GM19395 (cell line): ENCODE results near the gene KCNQ1.

Experiments
- ATAC-seq: cut with Tn5 transposase; IDR thresholded peaks from one replicate; pipeline ENCODE4 v1.9.1; 2021; ENCODE audit warnings: mild to moderate bottlenecking, moderate library complexity; ENCODE audit not compliant: unreplicated experiment

Gene KCNQ1

DNA sequence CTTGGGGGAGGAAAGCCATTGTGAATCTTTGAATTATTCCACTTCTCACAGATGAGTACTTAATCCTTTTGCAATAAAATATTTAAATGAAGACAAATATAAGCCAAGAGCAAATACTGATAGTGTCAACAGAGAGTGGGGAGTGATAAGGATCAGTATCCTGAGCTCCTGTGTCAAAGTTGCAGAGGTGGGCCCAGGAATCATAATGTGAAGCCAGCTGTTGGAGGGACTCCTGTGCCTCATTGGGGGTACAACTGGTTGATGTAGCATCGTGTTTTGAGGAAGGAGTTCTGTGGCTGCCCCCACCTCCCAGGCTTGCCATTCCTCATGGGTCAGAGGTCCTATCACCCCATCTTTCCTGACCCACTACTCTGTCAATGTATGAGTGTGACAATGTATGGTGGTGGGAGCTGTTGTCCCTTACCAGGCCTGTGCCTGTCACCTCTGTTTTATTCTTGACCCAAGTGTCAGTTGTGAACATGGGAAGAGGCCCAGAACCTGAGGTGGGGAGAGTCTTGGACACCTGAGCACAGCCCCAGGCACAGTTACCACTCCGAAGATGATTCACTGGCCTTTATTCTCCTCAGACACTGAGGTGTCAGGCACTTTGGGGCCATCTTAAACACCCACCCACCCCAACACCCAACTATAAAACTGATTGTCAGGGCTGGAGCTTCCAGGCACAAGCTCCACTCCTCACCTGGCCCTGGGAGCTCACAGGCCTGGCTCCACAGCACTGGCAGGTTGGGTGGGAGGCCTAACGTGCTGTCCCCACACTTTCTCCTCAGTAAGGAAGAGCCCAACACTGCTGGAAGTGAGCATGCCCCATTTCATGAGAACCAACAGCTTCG lies 216.6 kb downstream of the KCNQ1 start:
- ATAC-seq = no peak

DNA sequence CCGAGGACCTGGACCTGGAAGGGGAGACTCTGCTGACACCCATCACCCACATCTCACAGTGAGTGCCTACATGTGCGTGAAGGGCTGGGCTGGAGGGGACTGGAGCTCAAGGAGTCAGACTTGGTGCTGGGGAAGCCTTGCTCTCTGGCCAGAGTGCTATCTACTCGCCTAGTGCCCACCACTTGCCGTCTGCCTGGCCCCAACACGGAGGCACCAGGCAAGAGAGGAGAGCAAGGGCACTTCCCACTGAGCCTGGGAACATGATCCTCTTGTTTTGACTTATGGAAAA lies 217.2 kb downstream of the KCNQ1 start:
- no peak for ATAC-seq

DNA sequence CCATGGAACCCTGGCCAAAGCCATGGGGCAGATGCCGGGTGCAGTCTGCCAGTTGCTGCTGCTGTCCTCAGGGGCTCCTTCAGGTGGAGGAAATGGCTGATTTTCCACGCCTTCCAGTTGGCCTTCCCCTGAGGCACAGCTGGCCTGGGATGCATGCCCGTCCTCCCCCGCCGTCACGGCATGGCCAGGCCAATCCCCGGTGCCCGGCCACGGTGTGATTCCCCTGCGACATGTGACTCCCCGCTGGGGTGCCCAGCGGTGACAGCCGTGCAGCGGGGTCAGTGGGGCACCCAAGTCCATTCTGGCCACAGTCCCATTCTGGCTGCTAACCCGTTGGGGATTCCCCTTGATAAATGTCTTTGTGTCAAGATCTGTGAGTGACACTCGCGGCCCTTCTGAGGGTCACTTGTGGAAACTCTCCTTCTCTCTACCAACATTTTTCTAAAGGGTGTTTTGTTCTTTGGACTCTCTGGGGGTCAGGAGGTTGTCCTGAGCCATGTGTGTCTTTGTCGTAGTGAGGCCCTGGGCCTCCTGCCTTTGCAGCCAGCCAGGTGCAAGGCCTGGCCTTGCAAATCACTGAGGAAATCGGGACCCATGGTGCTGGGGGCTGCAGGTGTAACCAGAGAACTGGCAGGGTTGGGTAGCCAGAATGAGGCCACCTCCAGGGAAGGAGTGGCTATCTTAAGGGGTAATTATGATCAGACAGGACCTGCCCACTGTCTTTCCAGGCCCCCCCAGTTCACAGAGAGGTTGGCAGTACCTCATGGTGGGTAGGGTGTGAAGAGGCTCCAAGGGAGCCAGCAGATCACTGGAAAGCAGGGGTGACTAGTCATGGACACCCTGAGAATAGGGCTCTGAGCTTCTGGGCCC lies 217.9 kb downstream of the KCNQ1 start:
- ATAC-seq = no peak

DNA sequence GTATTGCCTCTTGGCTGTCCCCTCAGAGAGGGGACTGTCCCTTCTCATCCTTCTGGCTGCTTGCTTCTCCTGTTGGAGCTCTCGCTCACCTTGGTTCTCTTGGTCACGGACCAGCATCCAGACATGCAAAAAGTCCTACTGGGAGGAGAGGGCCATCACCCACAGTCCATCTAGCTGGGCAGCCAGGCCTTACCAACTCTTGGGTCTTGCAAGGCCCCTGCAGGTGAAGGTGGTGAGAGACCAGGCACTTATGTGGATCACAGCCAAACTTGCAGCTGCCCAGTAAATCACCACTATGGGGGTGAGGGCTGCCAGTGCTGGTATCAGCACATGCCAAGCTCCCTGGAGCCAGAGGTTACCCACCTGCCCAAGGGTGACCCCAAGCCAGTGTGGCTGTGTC lies 218.7 kb downstream of the KCNQ1 start:
- ATAC-seq = no peak

DNA sequence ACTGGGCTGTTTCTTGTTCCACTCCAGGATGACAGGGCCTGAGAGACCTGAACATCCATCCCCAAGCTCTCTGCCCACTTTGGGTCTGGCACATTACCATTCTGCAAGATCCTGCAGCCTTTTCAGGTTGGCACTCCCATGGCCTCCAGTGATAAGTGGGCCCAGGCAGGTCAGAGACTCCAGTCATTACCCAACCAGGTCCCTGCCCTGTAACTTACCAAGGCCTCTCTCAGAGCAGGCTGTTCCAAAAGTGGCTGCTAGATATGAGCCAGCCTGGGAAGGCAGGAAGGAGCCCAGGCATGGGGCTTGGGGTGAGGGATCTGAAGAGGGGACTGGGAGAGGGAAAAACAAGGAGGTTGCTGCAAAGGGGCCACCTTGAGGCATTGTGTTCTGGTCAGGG lies 219.1 kb downstream of the KCNQ1 start:
- no peak for ATAC-seq

DNA sequence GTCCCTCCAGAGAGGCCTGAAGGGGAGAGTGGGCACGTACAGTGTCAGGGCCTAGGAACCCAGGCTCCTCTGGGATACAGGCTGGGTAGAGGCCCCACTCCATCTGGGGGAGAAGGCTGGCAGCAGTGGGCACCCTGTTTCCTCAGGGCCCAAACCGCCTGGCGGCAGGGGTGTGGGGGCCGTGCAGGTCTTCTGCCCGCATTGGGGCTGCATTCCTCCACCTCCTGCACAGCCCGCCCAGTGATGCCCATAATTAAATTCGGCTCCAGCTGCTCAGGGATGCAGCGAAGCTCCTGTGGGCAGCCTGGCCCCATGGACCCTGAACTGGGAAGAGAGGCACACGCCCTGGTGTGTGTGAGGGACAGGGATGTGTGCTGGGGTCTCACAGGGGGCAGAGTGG lies 219.6 kb downstream of the KCNQ1 start:
- ATAC-seq = no peak

DNA sequence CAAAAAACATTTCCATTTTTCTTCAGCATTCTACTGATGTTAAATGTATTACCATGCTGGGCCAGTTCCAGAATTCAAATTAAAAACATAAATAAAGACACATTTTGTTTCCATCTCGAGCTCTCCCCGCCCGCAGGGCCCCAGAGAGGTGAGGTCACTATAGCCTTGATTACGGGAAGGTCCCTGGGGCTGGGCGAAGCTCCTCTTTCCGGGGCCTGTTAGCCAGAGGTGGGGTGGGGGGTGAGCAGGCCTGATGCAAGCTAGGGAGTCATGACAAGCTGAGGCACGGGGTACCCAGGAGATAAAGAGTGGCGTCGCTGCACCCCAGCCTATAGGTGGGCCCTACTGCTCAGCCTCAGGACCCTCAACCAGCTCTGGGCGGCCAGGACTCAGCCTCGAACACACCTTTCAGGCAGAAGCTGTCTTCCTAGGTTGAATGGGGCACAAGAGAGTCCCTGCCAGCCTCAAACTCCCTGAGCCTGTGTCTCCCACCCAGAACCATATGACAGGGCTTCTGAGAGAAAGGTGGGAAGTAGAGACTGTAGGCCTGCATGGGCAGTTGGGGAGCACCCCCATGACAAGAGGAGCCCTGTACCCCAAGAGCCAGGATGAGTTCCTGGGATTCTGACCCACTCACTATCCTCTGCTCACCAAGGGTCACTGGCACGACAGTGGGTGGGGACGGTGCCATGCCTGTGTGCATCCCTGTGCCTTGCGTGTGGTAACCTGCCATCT lies 220.2 kb downstream of the KCNQ1 start:
- no peak for ATAC-seq

DNA sequence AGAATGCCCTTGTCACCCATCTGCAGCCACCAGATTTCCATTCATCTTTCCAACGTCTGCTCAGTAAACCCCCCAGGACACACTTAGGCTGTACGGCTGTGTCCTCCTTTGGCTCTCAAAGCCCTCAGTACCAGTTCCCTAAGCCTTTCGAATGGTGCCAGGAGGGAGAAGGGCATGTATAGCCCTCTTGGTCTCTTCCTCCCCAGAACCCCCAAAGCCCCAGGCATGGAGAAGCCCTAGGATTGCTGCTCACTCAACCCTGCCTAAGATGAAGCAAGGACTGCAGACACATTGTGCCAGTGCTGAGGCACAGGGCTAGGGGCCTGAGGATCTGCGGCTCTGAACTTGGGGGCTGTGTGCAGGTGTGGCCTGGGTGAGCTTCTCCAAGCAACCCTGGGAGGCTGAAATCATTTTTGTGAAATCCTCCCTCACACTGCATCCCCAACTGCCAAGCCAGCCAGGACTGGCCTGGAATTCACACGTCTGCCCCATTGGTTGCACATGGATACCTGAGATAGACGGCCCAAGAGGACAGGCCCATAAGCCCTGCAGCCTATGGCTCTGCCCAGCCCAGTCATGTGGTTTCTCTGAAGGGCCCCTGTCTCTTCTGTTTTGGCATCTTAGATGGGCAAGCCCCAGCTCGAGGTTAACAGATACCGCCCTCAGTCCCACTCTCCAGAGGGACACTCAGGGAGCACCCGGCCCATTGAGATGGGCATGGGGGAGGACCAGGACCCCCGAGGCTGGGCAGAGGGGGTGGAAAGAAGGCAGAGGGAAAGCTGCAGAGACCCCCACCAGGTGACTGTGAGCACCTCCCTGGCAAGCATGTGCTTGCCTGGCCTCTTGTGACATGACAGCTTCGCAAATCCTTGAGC lies 221.0 kb downstream of the KCNQ1 start:
- no peak for ATAC-seq

DNA sequence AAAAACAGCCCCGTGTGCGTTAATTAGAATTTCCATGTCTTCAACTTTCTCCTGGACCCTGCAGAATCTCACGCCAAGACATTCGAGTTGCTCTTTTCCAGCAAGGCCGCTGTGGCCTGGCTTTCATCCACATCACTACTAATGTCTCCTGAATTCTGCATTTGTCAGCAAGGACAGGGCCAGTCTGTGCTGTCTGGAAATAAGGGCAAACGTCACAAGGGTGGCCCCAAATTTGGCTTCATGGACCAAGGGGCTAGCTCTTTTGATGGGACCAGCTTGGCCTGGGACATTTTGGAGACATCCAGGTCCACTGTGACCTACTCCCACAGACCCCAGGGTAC lies 221.6 kb downstream of the KCNQ1 start:
- no peak for ATAC-seq

DNA sequence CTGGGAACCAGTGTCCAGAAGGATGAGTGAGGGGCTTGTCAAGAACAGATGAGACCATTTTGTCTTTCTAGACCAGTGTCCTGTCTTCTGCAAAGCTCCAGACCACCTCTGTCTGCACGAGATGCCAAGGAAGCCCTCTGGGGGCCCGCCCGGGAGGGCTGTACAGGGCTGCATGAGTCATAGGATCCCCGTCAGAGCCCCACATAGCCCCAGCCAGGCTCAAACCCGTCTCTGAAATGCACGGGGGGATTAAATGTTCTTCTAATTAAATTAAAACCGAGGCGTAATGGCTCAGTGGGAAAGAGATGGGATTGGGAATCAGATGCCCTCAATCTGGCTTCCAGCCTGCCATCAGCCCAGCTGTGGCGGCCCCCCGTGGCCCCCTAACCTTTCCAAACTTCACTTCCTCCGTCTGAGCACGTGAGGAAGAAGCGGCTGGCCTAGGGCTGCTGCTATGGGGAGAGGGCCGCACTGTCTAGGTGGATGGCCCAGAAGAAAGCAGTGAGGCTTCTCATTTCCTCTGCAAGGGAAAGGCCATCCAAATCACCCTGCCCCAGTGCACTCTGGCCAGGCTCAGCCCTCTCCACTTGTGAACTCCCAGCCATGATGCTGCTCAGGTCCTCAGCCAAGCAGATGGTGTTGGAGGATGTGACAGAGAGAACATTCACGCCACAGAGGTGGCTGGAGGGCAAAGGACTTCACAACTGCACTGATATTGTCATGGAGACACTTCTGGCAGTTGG lies 222.2 kb downstream of the KCNQ1 start:
- ATAC-seq = no peak

DNA sequence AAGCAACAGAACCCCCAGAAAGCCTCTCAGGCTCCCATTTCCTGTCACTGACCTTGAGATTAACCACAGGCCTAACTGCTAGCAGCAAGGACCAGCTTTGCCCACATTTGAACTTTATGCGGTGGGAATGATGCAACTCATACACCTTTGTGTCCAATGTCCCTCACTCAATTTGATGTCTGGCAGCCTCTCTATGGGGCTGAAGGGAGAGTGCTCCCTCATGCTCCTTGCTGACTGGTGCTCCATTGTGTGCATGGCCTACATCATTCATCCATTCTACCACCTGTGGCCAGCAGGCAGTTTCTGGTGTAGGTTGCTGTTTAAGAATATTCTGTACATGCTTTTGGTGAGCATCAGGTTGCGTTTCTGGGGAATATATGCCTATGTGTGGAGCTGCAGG lies 223.1 kb downstream of the KCNQ1 start:
- no peak for ATAC-seq

DNA sequence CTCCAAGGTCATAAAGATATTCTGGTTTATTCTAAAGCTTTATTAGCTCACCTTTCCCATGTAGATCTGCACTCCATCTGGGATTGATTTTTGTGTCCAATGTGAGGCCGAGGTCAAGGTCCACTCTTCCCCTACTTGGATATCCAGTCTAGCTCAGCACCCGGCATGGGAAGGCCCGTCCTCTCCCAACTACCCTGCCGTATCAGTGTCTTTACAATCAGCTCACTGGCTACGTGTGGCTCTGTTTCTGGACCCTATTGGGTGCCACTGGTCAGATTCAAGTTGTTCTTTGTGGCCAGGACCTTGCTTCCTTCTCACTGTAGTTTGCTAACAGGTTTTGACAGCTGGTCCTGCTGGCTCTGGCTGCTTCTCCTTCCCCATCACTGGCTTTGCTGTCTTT lies 224.1 kb downstream of the KCNQ1 start:
- ATAC-seq = no peak

DNA sequence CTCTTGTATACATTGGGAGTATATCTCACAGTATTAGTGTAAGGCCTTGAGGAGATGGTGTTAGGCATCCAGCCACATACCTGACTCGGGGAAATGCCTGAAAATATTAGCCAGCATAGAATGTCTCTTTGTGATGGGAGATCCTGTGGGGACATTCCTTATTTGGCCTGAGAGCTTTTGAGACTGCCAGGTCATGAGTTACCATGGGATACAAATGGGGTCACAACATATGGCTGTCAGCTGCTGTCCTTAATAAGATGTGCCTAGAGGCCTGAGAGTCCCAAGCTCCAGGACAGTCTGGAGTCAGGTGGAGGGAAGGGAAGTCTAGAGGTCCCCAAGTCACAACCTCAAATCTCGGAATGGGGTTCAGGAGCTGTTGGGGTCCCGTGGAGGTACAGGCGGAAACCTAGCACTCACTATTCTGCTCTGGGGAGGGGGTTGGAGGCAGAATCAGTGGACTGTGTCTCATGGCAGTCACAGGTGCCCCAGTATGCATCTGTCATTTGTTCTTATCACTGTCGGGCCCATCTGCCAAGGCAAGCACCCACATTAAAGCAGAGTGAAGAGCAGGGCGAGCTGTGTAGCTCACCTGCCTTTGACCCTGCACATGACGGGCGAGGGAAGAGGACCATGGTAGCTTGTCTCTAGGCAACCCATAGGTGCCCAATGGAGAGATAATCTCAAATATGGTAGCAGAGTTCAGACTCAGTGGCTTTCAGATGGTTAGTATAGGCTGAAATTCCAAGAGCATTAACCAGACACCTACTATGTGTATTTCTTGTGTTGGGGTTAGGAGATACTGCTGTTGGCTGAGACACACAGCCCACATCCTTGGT lies 225.0 kb downstream of the KCNQ1 start:
- no peak for ATAC-seq

DNA sequence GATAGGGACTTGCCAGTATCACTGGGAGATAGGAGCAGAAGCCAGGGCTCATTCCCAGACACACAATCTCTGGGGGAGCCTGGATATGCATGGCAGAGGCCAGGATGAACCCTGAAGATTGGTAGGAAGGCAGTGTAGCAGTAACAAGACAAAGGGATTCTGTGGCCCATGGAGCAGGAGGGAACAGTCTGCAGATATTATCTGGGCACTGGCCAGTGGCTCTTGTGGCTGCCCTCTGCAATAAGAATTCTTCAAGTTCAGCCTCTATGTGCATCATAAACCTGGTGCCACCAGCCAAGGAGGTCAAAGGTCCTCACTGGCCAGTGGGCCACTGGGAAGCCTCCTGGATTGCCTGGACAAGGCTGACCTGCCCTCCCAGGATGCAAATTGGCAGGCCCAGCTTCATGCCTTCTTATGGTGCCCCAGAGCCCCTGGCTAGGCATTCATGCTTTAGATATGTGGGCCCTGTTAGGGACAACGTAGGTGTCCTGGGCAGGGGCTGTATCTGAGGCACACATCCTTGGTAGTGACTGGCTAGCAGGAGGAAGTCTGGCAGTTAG lies 225.8 kb downstream of the KCNQ1 start:
- ATAC-seq = no peak

DNA sequence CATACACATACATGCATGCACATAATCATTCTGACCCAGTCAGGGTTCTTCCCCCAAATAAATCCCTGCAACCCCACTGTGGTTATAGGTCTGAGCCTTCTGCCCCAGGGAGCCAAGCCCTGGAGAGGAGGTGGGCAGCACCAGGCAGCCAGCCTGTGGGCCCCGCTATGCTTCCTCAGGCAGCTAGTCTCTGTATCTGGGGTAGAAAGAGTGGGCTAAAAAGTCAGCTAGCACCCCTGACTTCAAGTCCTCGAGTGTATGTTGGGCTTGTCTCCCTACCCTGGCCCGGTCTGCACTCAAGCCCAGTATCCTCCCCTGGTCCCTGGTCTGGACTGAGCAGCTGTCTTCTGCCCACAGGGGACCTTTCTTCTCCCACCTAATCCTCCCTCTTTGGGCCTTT lies 226.9 kb downstream of the KCNQ1 start:
- no peak for ATAC-seq

DNA sequence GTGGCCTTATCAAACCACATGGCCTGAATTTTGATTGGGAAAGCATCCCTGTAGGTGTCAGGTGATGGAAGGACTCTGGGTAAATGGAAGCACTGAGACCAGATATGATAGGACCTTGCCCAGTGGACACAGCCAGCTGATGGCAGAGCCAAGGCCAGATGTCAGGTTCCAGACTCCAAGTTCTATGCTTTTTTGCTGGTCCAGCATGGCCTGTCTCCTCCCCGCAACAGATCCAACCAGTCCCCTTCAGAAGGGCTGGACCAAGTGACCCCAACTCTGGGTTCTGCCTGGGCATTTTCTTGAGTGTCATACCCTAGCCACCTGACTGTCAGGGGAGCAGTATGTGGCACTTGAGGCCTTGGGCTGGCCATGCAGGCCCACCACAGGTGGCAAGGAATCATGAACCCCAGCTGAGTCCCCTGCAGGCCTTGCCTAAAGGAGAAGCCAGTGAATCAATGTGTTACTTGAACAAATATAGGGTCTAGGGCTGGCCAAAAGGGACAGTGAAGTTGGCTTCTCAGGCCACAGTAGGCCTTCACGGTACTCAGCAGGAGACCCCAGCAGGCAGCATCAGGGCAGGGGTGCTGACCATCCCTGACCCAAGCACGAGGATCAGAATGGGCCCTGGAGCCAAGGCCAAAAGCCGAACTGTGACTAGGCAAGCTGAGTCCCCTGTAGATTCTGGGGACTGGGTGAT lies 227.9 kb downstream of the KCNQ1 start:
- no peak for ATAC-seq

DNA sequence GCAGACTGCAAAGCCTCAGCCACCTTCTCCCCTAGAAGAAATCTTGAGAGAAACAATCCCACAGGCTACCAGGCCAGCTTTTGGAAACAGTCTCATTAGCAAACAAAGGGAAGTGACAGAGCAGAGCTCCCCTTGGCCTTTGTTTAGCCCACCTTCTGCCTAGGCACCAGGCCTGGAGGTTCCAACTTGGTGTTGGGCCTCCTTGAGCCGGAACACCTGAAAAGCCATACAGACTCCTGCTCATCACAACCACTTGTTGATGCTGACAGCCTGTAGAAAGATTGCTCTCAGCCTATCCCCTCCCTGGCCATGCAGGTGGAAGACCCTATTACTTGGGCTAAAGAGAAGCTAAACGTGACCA lies 228.4 kb downstream of the KCNQ1 start:
- ATAC-seq = no peak

DNA sequence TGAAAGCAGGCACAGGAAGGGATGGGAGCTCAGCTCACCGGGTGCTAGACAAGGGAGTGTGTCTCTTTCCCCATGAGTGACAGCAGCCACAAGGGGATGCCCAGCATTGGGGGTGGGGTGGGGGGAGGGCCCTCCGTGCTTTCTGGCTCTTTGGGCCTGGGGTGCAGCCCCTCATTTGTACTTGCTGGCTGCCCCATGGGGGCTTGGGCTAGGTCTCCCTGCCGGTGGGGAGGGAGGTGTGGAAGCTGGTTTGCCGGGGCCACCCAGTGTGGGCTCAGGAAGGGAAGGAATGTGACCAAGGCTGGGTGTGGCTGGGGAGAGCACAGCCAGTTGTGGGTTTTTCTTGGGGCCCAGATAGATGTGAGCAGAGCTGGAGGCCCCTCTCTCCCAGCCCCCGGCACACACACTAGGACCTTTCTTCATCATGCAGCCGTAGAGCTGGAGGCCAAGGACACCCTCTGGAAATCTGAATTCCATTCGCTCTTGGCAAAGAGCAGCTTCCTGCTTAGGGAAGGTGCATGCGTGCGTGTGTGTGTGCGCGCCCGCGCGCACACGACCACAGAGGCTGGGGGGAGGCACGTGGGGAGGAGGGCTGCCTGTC lies 229.2 kb downstream of the KCNQ1 start:
- no peak for ATAC-seq
